Stimulated activated naive CD4-positive, alpha-beta T cell treated with Interleukin-2 at 50 U/mL for 16 hours (primary cell): ENCODE data around the gene SIRPB2.

Source experiments
- DNase-seq: peaks from one replicate; lab custom pipeline; 2025; lab: John Stamatoyannopoulos, UW

Gene SIRPB2

GRCh38 chr20:1471242-1471641 lies 20.0 kb downstream of the SIRPB2 start:
- DNase-seq, result no peak

- DNase-seq, result no peak
Measured at GRCh38 chr20:1469925-1470571, 21.2 kb downstream of the SIRPB2 start.

- DNase-seq, result no peak
Measured at GRCh38 chr20:1469306-1469905, 21.8 kb downstream of the SIRPB2 start.

GRCh38 chr20:1468117-1468624 lies 23.0 kb downstream of the SIRPB2 start:
- no peak for DNase-seq

GRCh38 chr20:1467355-1468116 lies 23.7 kb downstream of the SIRPB2 start:
- DNase-seq, result no peak

- DNase-seq, result no peak
Measured at GRCh38 chr20:1467082-1467354, 24.2 kb downstream of the SIRPB2 start.

- peak; percentile 95 for DNase-seq
Measured at GRCh38 chr20:1466211-1467081, 24.8 kb downstream of the SIRPB2 start, which contains the start of gene NSFL1C. NSFL1C (minus strand) TSS chr20:1466849; CDS start chr20:1466824, 25 bp downstream.

- no peak for DNase-seq
Measured at GRCh38 chr20:1465470-1466210, 25.6 kb downstream of the SIRPB2 start.

- no peak for DNase-seq
Measured at GRCh38 chr20:1463971-1464570, 27.1 kb downstream of the SIRPB2 start.

- DNase-seq, result no peak
Measured at GRCh38 chr20:1462834-1463233, 28.4 kb downstream of the SIRPB2 start.

- DNase-seq, result no peak
Measured at GRCh38 chr20:1462001-1462400, 29.2 kb downstream of the SIRPB2 start.

- DNase-seq, result no peak
Measured at GRCh38 chr20:1460275-1460674, 30.9 kb downstream of the SIRPB2 start.

GRCh38 chr20:1457992-1458391 lies 33.2 kb downstream of the SIRPB2 start:
- no peak for DNase-seq

GRCh38 chr20:1456300-1456699 lies 34.9 kb downstream of the SIRPB2 start:
- no peak for DNase-seq

- no peak for DNase-seq
Measured at GRCh38 chr20:1450926-1451491, 40.2 kb downstream of the SIRPB2 start.

- DNase-seq, result no peak
Measured at GRCh38 chr20:1449370-1449769, 41.9 kb downstream of the SIRPB2 start.

- no peak for DNase-seq
Measured at GRCh38 chr20:1448081-1448620, 43.1 kb downstream of the SIRPB2 start.

- DNase-seq, result no peak
Measured at GRCh38 chr20:1446536-1446935, 44.7 kb downstream of the SIRPB2 start.

- DNase-seq, result no peak
Measured at GRCh38 chr20:1443085-1443484, 48.1 kb downstream of the SIRPB2 start.

- no peak for DNase-seq
Measured at GRCh38 chr20:1442304-1442703, 48.9 kb downstream of the SIRPB2 start.
